DOHH2 (cell line): ENCODE data around the gene PRRX1.

Experiments used
- H3F3A ChIP-seq: fragments of 200-600 bp; sonication (generic), shearing (Covaris generic); 2 replicates; pipeline ENCODE4 v1.6.0; 2016; ENCODE audit warnings: antibody characterized with exemption, mild to moderate bottlenecking; ENCODE audit not compliant: control insufficient read depth, insufficient read depth
- H3K27ac ChIP-seq: fragments of 200-600 bp; sonication (generic); 2 replicates; pipeline ENCODE4 v1.5.1; 2014; ENCODE audit warnings: low read depth, mild to moderate bottlenecking, low read length, moderate library complexity
- H3K27me3 ChIP-seq: fragments of 200-600 bp; sonication (generic); 2 replicates; pipeline ENCODE4 v1.6.1; 2014; ENCODE audit warnings: mild to moderate bottlenecking, low read length, mixed read lengths; ENCODE audit not compliant: control insufficient read depth
- H3K36me3 ChIP-seq: fragments of 200-600 bp; sonication (generic); 2 replicates; pipeline ENCODE4 v1.6.1; 2014; ENCODE audit warnings: mild to moderate bottlenecking, low read length, moderate library complexity, mixed read lengths; ENCODE audit not compliant: control insufficient read depth
- H3K4me1 ChIP-seq: fragments of 200-600 bp; sonication (generic); 2 replicates; pipeline ENCODE4 v1.6.1; 2014; ENCODE audit warnings: mild to moderate bottlenecking, low read length, mixed read lengths; ENCODE audit not compliant: control insufficient read depth
- H3K4me2 ChIP-seq: fragments of 200-600 bp; sonication (generic); 2 replicates; pipeline ENCODE4 v1.6.0; 2014; ENCODE audit warnings: mild to moderate bottlenecking, low read length, moderate library complexity
- H3K4me3 ChIP-seq: fragments of 200-600 bp; sonication (generic); 2 replicates; pipeline ENCODE4 v1.5.1; 2014; ENCODE audit warnings: mild to moderate bottlenecking, low read length, mixed read lengths
- H3K79me2 ChIP-seq: fragments of 200-600 bp; sonication (generic); 2 replicates; pipeline ENCODE4 v1.6.1; 2014; ENCODE audit warnings: mild to moderate bottlenecking, low read length, mixed read lengths; ENCODE audit not compliant: control insufficient read depth
- H3K9me2 ChIP-seq: fragments of 200-600 bp; sonication (generic); replicated peaks from 2 replicates; pipeline ENCODE4 v1.6.1; 2014; ENCODE audit warnings: mild to moderate bottlenecking, low read length, mixed read lengths; ENCODE audit not compliant: control insufficient read depth
- H3K9me3 ChIP-seq: fragments of 200-600 bp; sonication (generic); 2 replicates; pipeline ENCODE4 v1.6.1; 2014; ENCODE audit warnings: antibody characterized with exemption, low read length, mixed read lengths; ENCODE audit not compliant: control insufficient read depth, insufficient read depth
- H4K20me1 ChIP-seq: fragments of 200-600 bp; sonication (generic); 2 replicates; pipeline ENCODE4 v1.6.0; 2014; ENCODE audit warnings: low read depth, mild to moderate bottlenecking, antibody characterized with exemption, low read length, moderate library complexity; ENCODE audit not compliant: control insufficient read depth, insufficient read depth
- EZH2phosphoT487 ChIP-seq: fragments of 200-600 bp; sonication (generic); IDR thresholded peaks from 2 replicates; pipeline ENCODE4 v1.6.1; 2017; ENCODE audit warnings: borderline replicate concordance, mild to moderate bottlenecking, antibody characterized with exemption, low read length, moderate library complexity, mixed read lengths
- TF ChIP-seq, protein P1 (sequence below): fragments of 200-600 bp; sonication (generic); IDR thresholded peaks from one replicate; pipeline ENCODE4 v1.5.1; 2014; ENCODE audit warnings: antibody characterized with exemption, mild to moderate bottlenecking, low read depth, low read length; ENCODE audit not compliant: poor library complexity, severe bottlenecking

The PRRX1 gene

DNA sequence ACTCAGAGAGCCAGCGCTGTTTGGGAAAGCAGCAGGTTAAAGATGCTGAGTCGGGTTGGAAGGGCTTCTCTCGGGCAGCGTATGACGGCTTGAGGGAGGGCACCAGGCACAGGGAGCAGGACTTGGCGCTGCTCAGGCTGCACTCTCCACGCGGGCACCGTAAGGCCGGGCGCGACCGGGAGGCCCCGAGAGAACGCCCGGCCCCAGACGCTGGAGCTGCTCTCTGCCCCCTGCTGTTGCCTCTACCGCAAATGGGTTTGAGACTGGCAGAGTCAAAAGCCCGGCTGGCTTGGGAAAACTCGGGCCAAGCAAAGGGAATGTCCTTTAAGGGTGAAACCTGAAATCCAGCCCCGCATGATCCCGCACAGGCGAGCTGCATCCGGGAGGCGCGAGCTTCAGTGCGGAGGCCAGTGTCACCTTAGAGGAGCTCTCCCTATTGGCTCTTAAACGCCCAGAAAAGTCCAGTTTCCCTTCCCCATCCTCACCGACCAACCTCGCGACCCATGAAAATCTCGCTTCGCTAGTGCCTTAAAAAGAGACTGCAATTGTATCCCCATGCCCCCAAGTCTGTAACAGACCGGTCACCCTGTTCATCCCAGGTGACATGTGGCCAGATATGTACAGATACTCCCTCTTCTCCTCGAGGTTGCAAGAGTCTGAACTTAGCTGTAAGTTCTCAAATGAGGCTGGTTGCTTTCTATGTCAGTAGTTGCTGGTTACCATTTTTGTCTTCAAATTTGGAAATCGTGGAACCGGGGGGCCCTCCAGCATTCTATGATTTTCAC is 1.1 kb downstream of the PRRX1 start:
- H3F3A ChIP-seq, result no peaks in the 10 kb centered on the region

DNA sequence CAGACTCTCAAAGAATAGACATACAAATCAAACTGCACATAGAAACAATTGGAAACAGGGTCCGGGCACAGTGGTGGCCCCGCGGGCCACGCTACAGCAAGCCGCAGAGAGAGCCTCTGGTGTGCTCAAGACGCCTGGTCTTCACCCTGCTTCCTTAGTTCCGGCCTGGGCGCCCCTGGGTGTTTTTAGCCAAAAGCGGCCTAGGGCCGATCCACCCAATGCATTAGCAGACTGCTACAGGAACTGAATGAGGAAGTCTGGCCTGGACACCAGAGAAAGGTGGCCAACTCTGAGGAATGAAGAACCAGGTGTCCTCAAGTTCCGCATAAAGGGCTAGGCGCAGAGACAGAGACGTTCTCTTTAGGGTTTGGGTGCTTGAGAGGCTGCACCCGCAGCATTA is 1.7 kb downstream of the PRRX1 start:
- Histone ChIP-seq H3K4me1 (no peaks in the 10 kb centered on the region), H3K27ac (no peak overlapping the region), H3K79me2 (no peaks in the 10 kb centered on the region), H3K36me3 (no peaks in the 10 kb centered on the region), H3K9me3 (no peaks in the 10 kb centered on the region), H3K27me3 (peaks cover 7% of the 10 kb centered on the region; the same call in 1 of the 2 replicates), H3K4me3 (no peak overlapping the region), H4K20me1 (no peaks in the 10 kb centered on the region), H3K9me2 (no peaks in the 10 kb centered on the region), H3F3A (no peaks in the 10 kb centered on the region), H3K4me2 (no peak overlapping the region)
- no peak for TF ChIP-seq EZH2phosphoT487
- TF ChIP-seq, protein P1, sequence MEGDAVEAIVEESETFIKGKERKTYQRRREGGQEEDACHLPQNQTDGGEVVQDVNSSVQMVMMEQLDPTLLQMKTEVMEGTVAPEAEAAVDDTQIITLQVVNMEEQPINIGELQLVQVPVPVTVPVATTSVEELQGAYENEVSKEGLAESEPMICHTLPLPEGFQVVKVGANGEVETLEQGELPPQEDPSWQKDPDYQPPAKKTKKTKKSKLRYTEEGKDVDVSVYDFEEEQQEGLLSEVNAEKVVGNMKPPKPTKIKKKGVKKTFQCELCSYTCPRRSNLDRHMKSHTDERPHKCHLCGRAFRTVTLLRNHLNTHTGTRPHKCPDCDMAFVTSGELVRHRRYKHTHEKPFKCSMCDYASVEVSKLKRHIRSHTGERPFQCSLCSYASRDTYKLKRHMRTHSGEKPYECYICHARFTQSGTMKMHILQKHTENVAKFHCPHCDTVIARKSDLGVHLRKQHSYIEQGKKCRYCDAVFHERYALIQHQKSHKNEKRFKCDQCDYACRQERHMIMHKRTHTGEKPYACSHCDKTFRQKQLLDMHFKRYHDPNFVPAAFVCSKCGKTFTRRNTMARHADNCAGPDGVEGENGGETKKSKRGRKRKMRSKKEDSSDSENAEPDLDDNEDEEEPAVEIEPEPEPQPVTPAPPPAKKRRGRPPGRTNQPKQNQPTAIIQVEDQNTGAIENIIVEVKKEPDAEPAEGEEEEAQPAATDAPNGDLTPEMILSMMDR, result no peak

More for the DNA sequence above, 1.1 kb downstream of the PRRX1 start:
- Histone ChIP-seq H4K20me1 (no peaks in the 10 kb centered on the region), H3K27me3 (peaks cover 7% of the 10 kb centered on the region; the same call in 1 of the 2 replicates), H3K9me2 (no peaks in the 10 kb centered on the region), H3K36me3 (no peaks in the 10 kb centered on the region), H3K79me2 (no peaks in the 10 kb centered on the region), H3K4me3 (no peak overlapping the region), H3K27ac (no peak overlapping the region), H3K4me1 (no peaks in the 10 kb centered on the region), H3K4me2 (no peak overlapping the region), H3K9me3 (no peaks in the 10 kb centered on the region)
- no peak for TF ChIP-seq EZH2phosphoT487
- TF ChIP-seq, protein P1, result no peak

DNA sequence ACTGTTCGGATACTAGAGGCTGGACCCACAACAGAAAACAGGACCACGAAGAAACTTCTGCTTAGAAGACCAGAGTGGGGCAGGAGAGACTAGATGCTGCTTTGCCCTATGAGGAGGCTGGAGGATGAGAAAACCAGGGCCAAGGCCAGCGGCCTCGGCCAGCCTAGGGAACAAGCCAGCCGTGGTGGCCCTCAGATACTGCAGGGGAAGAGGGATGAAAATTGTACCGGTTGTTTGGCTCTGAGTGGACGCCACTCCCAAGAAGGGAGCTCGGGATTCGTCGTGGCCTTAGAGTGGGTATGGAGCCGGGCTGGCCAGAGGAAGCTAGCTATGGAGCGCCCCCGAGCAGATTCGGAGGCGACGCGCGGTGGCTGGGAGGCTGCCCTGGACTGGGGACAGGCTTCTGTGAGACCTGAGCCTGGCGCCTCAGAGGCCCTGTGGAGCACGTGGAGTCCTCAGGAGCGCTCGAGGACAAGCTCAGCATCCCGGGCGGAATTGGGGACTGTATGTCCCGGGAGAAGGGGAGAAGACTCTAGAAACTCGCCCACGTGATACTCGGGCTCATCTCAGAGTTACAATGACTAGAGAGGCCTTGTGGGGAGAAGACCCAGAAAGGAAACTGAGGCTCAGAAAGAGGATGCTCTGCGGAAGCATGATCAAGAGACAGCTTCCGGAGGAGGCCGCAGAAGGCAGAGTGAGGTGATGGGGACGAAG is 2.8 kb downstream of the PRRX1 start:
- peaks cover 7% of the 10 kb centered on the region; the same call in 1 of the 2 replicates for H3K27me3 ChIP-seq
- TF ChIP-seq, protein P1, result no peak
- no peak for TF ChIP-seq EZH2phosphoT487
- H3K4me1 ChIP-seq, result no peaks in the 10 kb centered on the region
- H3K9me2 ChIP-seq, result no peaks in the 10 kb centered on the region
- H3K9me3 ChIP-seq, result no peaks in the 10 kb centered on the region
- no peaks in the 10 kb centered on the region for H3F3A ChIP-seq
- no peaks in the 10 kb centered on the region for H3K36me3 ChIP-seq
- no peaks in the 10 kb centered on the region for H4K20me1 ChIP-seq
- H3K27ac ChIP-seq, result no peak overlapping the region
- no peak overlapping the region for H3K4me3 ChIP-seq
- H3K79me2 ChIP-seq, result no peaks in the 10 kb centered on the region
- no peak overlapping the region for H3K4me2 ChIP-seq
